ENCODE results near the gene NHEJ1. TPM values are rescaled to one million over a fixed set of nuclear protein-coding genes. Genes with fewer than 3 reads are reported as not detected.

Gene NHEJ1
- total and polyA plus RNA-seq, 2 of the 13 experiments (the other 11 are each of a cell fraction or from before 2014, with no cell fraction given) = 30.0 to 30.7 TPM

GRCh38 chr2:219176818-219177551, 16.4 kb upstream of the NHEJ1 start, which contains the start of gene CNPPD1 (continued):
- TF ChIP-seq PBX2 (CRISPR knock-in tag; IDR thresholded peaks at IDR 0.05) = no peak
- TF ChIP-seq ZNF501 (CRISPR knock-in tag; IDR thresholded peaks at IDR 0.05) = peak; percentile 95
- TF ChIP-seq ZNF446 (CRISPR knock-in tag; IDR thresholded peaks at IDR 0.05) = peak; percentile 67; the same call in 1 of the 2 replicates
- TF ChIP-seq ZNF562 (CRISPR knock-in tag; IDR thresholded peaks at IDR 0.05; ENCODE audit: borderline replicate concordance) = peak; percentile 64; the same call in 1 of the 2 replicates
- TF ChIP-seq MEF2D (CRISPR knock-in tag; IDR thresholded peaks at IDR 0.05) = no peak; the same call in 1 of the 2 replicates
- peak; percentile 76 for TF ChIP-seq ZNF142 (CRISPR knock-in tag; IDR thresholded peaks at IDR 0.05)
- TF ChIP-seq AHR (CRISPR knock-in tag; IDR thresholded peaks at IDR 0.05) = peak; percentile 57
- 0 out of 2 replicates have a peak, but pooled peaks have one; percentile 31 for TF ChIP-seq AKNA (CRISPR knock-in tag; IDR thresholded peaks at IDR 0.05; ENCODE audit: borderline replicate concordance)
- TF ChIP-seq ZNF496 (CRISPR knock-in tag; IDR thresholded peaks at IDR 0.05; ENCODE audit: insufficient replicate concordance) = peak; percentile 51
- TF ChIP-seq ZNF414 (CRISPR knock-in tag; IDR thresholded peaks at IDR 0.05) = peak; percentile 98
- TF ChIP-seq ZNF430 (CRISPR knock-in tag; IDR thresholded peaks at IDR 0.05) = peak; percentile 82
- 0 out of 2 replicates have a peak, but pooled peaks have one; percentile 42 for TF ChIP-seq PBX3 (CRISPR knock-in tag; IDR thresholded peaks at IDR 0.05; ENCODE audit: borderline replicate concordance)
- peak; percentile 92 for TF ChIP-seq CCDC6 (CRISPR knock-in tag; IDR thresholded peaks at IDR 0.05)

Data from HepG2 (cell line).